K562 (cell line): ENCODE measurements around the gene ODR4. TPM values are rescaled to one million over a fixed set of nuclear protein-coding genes. Genes with fewer than 3 reads are reported as not detected.

Source experiments
- ATAC-seq: fragments of 200-7000 bp; cut with Tn5 transposase; 3 replicates; pipeline ENCODE4 v1.9.1; 2020; ENCODE audit warnings: moderate library complexity
- BruUV-seq: library from RNA; stranded (reverse); fragments of 400-500 nt; replicated peaks from 2 replicates; lab custom pipeline; 2021; lab: Mats Ljungman, UMichigan
- CTCF ChIA-PET: fragments of 300-600 bp; formaldehyde crosslinking; extraction: SDS; loops from one replicate; lab custom pipeline; 2021; ENCODE audit warnings: low intra/inter-chr PET ratio; lab: Yijun Ruan, JAX
- POLR2A ChIA-PET: fragments of 300-600, 350-650 bp; sonication (Branson Sonifier 250); formaldehyde crosslinking; extraction: SDS; loops from one replicate; lab custom pipeline; 2021; ENCODE audit warnings: antibody characterized with exemption, inconsistent platforms; lab: Yijun Ruan, JAX
- DNase-seq, 4 experiments: peaks; one replicate each; pipeline versions ENCODE4 v3.0.0 to v3.0.0-alpha.2; 2011 to 2018; ENCODE audit warnings: low spot score in 3 of 4, mixed read lengths in 3 of 4; ENCODE audit errors: extremely low read depth in 1 of 4
- FAIRE-seq: peaks from 2 replicates; lab custom pipeline; 2011; peaks lifted over from hg19 to GRCh38; lab: Jason Lieb, UNC
- H2AFZ ChIP-seq: 2 replicates; pipeline ENCODE4 v1.6.0; 2011; ENCODE audit warnings: low read depth, low read length, control low read depth, inconsistent platforms
- H3K27ac ChIP-seq: fragments of 200-600 bp; 3 replicates; pipeline ENCODE4 v1.8.0; 2011; ENCODE audit warnings: low read depth, mild to moderate bottlenecking, control low read depth, inconsistent platforms, low read length, moderate library complexity, mixed read lengths; ENCODE audit errors: extremely low read depth
- H3K27me3 ChIP-seq, 2 experiments: fragments of 300-600 bp in 1 of 2; 2 replicates in 1 of 2; 3 replicates in 1 of 2; pipeline versions ENCODE4 v1.6.0 to v1.8.0; 2011; ENCODE audit warnings: inconsistent platforms in 2 of 2, low read length in 2 of 2, mild to moderate bottlenecking in 1 of 2, mixed read lengths in 1 of 2, moderate library complexity in 1 of 2; ENCODE audit not compliant: control insufficient read depth in 2 of 2, insufficient read depth in 2 of 2
- H3K36me3 ChIP-seq: fragments of 300-600 bp; 3 replicates; pipeline ENCODE4 v1.8.0; 2011; ENCODE audit warnings: mild to moderate bottlenecking, low read length, inconsistent platforms; ENCODE audit not compliant: control insufficient read depth, insufficient read depth
- H3K4me1 ChIP-seq, 2 experiments: fragments of 200-600 bp in 1 of 2; replicated peaks in 1 of 2; 2 replicates in 1 of 2; 3 replicates in 1 of 2; pipeline versions ENCODE4 v1.5.1 to v1.8.0; 2011; ENCODE audit warnings: inconsistent platforms in 2 of 2, low read length in 2 of 2, mild to moderate bottlenecking in 1 of 2, mixed read lengths in 1 of 2, moderate library complexity in 1 of 2; ENCODE audit not compliant: control insufficient read depth in 2 of 2, insufficient read depth in 2 of 2
- H3K4me2 ChIP-seq: 2 replicates; pipeline ENCODE4 v1.6.1; 2011; ENCODE audit warnings: low read length, control low read depth, inconsistent platforms, mixed read lengths; ENCODE audit not compliant: insufficient read depth
- H3K4me3 ChIP-seq: fragments of 200-600 bp; sonication (generic), shearing (Covaris generic); 2 replicates; pipeline ENCODE4 v1.5.1; 2016; ENCODE audit warnings: control low read depth, inconsistent platforms
- H3K79me2 ChIP-seq: fragments of 200-600 bp; 3 replicates; pipeline ENCODE4 v1.8.0; 2011; ENCODE audit warnings: low read length, inconsistent platforms; ENCODE audit not compliant: control insufficient read depth, insufficient read depth
- H3K9ac ChIP-seq, 2 experiments: 2 replicates each; pipeline versions ENCODE4 v1.6.0 to v1.6.1; 2011; ENCODE audit warnings: low read depth in 2 of 2, low read length in 2 of 2, control low read depth in 1 of 2, inconsistent platforms in 1 of 2, mild to moderate bottlenecking in 1 of 2, mixed read lengths in 1 of 2; ENCODE audit not compliant: insufficient read depth in 1 of 2
- H3K9me1 ChIP-seq: one replicate; pipeline ENCODE4 v1.6.0; 2011; ENCODE audit warnings: inconsistent platforms, mild to moderate bottlenecking, low read length, moderate library complexity; ENCODE audit not compliant: control insufficient read depth, insufficient read depth
- H3K9me3 ChIP-seq: replicated peaks from 2 replicates; pipeline ENCODE4 v1.5.1; 2011; ENCODE audit warnings: low read depth, low read length, inconsistent platforms; ENCODE audit not compliant: control insufficient read depth, insufficient read depth
- H4K20me1 ChIP-seq: replicated peaks from 2 replicates; pipeline ENCODE4 v1.6.1; 2011; ENCODE audit warnings: low read length, inconsistent platforms, mixed read lengths; ENCODE audit not compliant: control insufficient read depth, insufficient read depth
- ARID3B ChIP-seq: fragments of 250-450 bp; sonication (Bioruptor Pico); IDR thresholded peaks from 2 replicates; pipeline ENCODE4 v1.4.0; 2020; ENCODE audit warnings: borderline replicate concordance
- CREB3L1 ChIP-seq: fragments of 450-650 bp; IDR thresholded peaks from 2 replicates; pipeline ENCODE4 v1.6.1; 2014; ENCODE audit warnings: low read depth, mild to moderate bottlenecking, moderate library complexity, borderline replicate concordance
- ELF4 ChIP-seq: fragments of 450-650 bp; formaldehyde crosslinking; IDR thresholded peaks from 2 replicates; pipeline ENCODE4 v1.4.0; 2022; ENCODE audit warnings: missing genetic modification characterization
- FOXK2 ChIP-seq, 2 experiments: fragments of 450-650 bp; IDR thresholded peaks in 1 of 2; conservative IDR thresholded peaks in 1 of 2; 2 replicates each; pipeline ENCODE4 v1.6.1; 2016; ENCODE audit warnings: low read depth in 2 of 2, mild to moderate bottlenecking in 1 of 2
- FOXM1 ChIP-seq, 2 experiments: fragments of 450-650 bp in 1 of 2; sonication (generic) in 1 of 2; formaldehyde crosslinking in 1 of 2; IDR thresholded peaks; 2 replicates each; pipeline versions ENCODE4 v1.6.1 to v1.9.0; 2017 to 2022; ENCODE audit warnings: low read depth in 2 of 2, mild to moderate bottlenecking in 2 of 2, missing genetic modification reagents in 1 of 2, moderate library complexity in 1 of 2
- HDAC8 ChIP-seq: fragments of 450-650 bp; IDR thresholded peaks from 2 replicates; pipeline ENCODE4 v1.6.1; 2016; ENCODE audit warnings: mild to moderate bottlenecking, missing genetic modification characterization, moderate library complexity, missing compliant biosample characterization
- HLTF ChIP-seq: fragments of 450-650 bp; IDR thresholded peaks from 2 replicates; pipeline ENCODE4 v1.6.1; 2016
- MNT ChIP-seq, 2 experiments: fragments of 450-650 bp; conservative IDR thresholded peaks; 2 replicates each; pipeline ENCODE4 v1.6.1; 2017; ENCODE audit warnings: mild to moderate bottlenecking in 2 of 2, moderate library complexity in 2 of 2
- POLR2AphosphoS5 ChIP-seq: IDR thresholded peaks from 2 replicates; pipeline ENCODE4 v1.6.1; 2011; ENCODE audit warnings: mild to moderate bottlenecking, low read depth, low read length, moderate library complexity; ENCODE audit not compliant: control insufficient read depth, insufficient read depth
- ZBTB26 ChIP-seq: fragments of 450-650 bp; formaldehyde crosslinking; IDR thresholded peaks from 2 replicates; pipeline ENCODE4 v1.4.0; 2022; ENCODE audit warnings: missing genetic modification characterization
- ZNF174 ChIP-seq: fragments of 250-450 bp; sonication (Bioruptor Pico); IDR thresholded peaks from 2 replicates; pipeline ENCODE4 v1.4.0; 2020; ENCODE audit warnings: mild to moderate bottlenecking
- WGBS: fragments of 100-300 bp; shearing (Covaris generic); methylation state at CpG from one replicate; pipeline ENCODE4 v1.1.6; 2016; ENCODE audit warnings: low coverage, mixed read lengths; ENCODE audit not compliant: insufficient coverage; ENCODE audit errors: missing lambda C conversion rate; 5-methylcytosine and 5-hydroxymethylcytosine counted together
- in situ Hi-C: fragments of 300-500 bp; cut with MboI; formaldehyde crosslinking; loops from 4 replicates; pipeline ENCODE4 v1.15.0; 2018; ENCODE audit warnings: inconsistent platforms, mixed read lengths
- intact Hi-C: fragments of 100-400 bp; cut with micrococcal nuclease; formaldehyde crosslinking; loops from 2 replicates; pipeline ENCODE4 v1.14.2; 2022
- polyA plus RNA-seq, 8 experiments: library from polyadenylated mRNA; depleted of rRNA in 4 of 8; stranded (reverse) in 5 of 8; unstranded in 3 of 8; fragments of >200 nt; fragmentation: Nextera tagmentation in 2 of 8; fragmentation: Illumina TruSeq in 1 of 8; extraction: Ambion mirVana in 2 of 8; extraction: Trizol in 1 of 8; gene quantifications; 2 replicates each; pipeline versions ENCODE4 v1.2.1 to v1.2.3, GENCODE V29; 2011 to 2014; ENCODE audit warnings: inconsistent platforms in 1 of 8, missing spikeins in 1 of 8
- total RNA-seq, 7 experiments: library from RNA; depleted of rRNA in 6 of 7; stranded (reverse); fragments of >200 nt in 6 of 7; fragmentation: Illumina TruSeq in 2 of 7; extraction: Trizol in 2 of 7; gene quantifications; 2 replicates each; pipeline versions ENCODE4 v1.2.1 to v1.2.3, GENCODE V29; 2011 to 2021; ENCODE audit warnings: low replicate concordance in 1 of 7
- TF ChIP-seq, protein P1 (sequence below): fragments of 450-650 bp; IDR thresholded peaks from 2 replicates; pipeline ENCODE4 v1.6.1; 2016; ENCODE audit warnings: low read depth, mild to moderate bottlenecking, moderate library complexity
- TF ChIP-seq, protein P2 (sequence below): fragments of 250-450 bp; sonication (Bioruptor Pico); IDR thresholded peaks from 2 replicates; pipeline ENCODE4 v1.8.0; 2021; ENCODE audit warnings: borderline replicate concordance, mild to moderate bottlenecking, moderate library complexity; ENCODE audit not compliant: poor library complexity, severe bottlenecking

ODR4 gene
- total and polyA plus RNA-seq, 9 of the 15 experiments (the other 6 are each of a cell fraction or from before 2014, with no cell fraction given) = 23.1 to 63.9 (median 44.1) TPM

GRCh38 chr1:186375929-186376319 is 286 bp downstream of the ODR4 start:
- H3K27me3 ChIP-seq = no peaks in the 10 kb centered on the region
- 0 out of 2 replicates have a peak, but pooled peaks cover 7% of the 10 kb centered on the region for H4K20me1 ChIP-seq
- peaks cover 50% of the 10 kb centered on the region for H3K36me3 ChIP-seq
- no peaks in the 10 kb centered on the region for H3K9me1 ChIP-seq
- H3K4me3 ChIP-seq = peak overlapping the region; percentile 78
- H3K27ac ChIP-seq = peak overlapping the region; percentile 91
- intact Hi-C loops (loop anchor here (1.0 kb wide), 1 partner anchor 610 kb away; no protein-coding TSS in a partner anchor), in situ Hi-C loops (no loop called here)
- peak overlapping the region; percentile 89; the same call in 1 of the 2 replicates for H3K4me2 ChIP-seq
- TSS peak; percentile 52 for BruUV-seq
- ATAC-seq (peak; percentile 46), DNase-seq (no peak), FAIRE-seq (no peak)
- no peaks in the 10 kb centered on the region for H3K4me1 ChIP-seq
- peaks cover 90% of the 10 kb centered on the region for H3K79me2 ChIP-seq
- H3K9me3 ChIP-seq = no peaks in the 10 kb centered on the region
- CTCF ChIA-PET = interaction anchor here (0.8 kb wide), 1 partner anchor 609 kb away, joined by 4 read pairs; no protein-coding TSS in a partner anchor
- POLR2A ChIA-PET = interaction anchor here (1.0 to 1.6 kb wide), 8 partner anchors 9 to 121 kb away, joined by 3 to 19 read pairs (median 6); no protein-coding TSS in a partner anchor
- H2AFZ ChIP-seq = peak overlapping the region; percentile 93
- under 1% methylated on average over 12 of the region's 12 CpGs for WGBS
- peak overlapping the region; percentile 87 to 95 for H3K9ac ChIP-seq
- TF ChIP-seq, protein P1, sequence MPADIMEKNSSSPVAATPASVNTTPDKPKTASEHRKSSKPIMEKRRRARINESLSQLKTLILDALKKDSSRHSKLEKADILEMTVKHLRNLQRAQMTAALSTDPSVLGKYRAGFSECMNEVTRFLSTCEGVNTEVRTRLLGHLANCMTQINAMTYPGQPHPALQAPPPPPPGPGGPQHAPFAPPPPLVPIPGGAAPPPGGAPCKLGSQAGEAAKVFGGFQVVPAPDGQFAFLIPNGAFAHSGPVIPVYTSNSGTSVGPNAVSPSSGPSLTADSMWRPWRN = peak; percentile 14
- TF ChIP-seq ZNF174 = 0 out of 2 replicates have a peak, but pooled peaks have one; percentile 52
- TF ChIP-seq HDAC8 (tag) = no peak
- TF ChIP-seq HLTF = peak; percentile 54; the same call in 1 of the 2 replicates
- peak; percentile 32 to 58; a peak in 1 of 4 replicates for TF ChIP-seq MNT (conservative IDR thresholded peaks at IDR 0.05)
- peak; percentile 88 for TF ChIP-seq ZBTB26 (CRISPR knock-in tag)
- TF ChIP-seq POLR2AphosphoS5 = no peak
- TF ChIP-seq ELF4 (CRISPR knock-in tag) = peak; percentile 72
- no peak; the same call in 1 of the 2 replicates for TF ChIP-seq FOXM1 (IDR thresholded peaks at IDR 0.05; ENCODE audit: low read depth)
- 0 out of 2 replicates have a peak, but pooled peaks have one; percentile 71 for TF ChIP-seq FOXM1 (CRISPR knock-in tag; IDR thresholded peaks at IDR 0.05; ENCODE audit: low read depth)
- TF ChIP-seq CREB3L1 = 0 out of 2 replicates have a peak, but pooled peaks have one; percentile 13
- TF ChIP-seq FOXK2 (conservative IDR thresholded peaks at IDR 0.05 in 1 of 2, IDR thresholded peaks at IDR 0.05 in 1 of 2; ENCODE audit: low read depth in 2 of 2) = peak in 1 of 2 experiments; percentile 1; a peak in 2 of 4 replicates
- TF ChIP-seq, protein P2, sequence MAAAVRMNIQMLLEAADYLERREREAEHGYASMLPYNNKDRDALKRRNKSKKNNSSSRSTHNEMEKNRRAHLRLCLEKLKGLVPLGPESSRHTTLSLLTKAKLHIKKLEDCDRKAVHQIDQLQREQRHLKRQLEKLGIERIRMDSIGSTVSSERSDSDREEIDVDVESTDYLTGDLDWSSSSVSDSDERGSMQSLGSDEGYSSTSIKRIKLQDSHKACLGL (CRISPR knock-in tag) = no peak
- TF ChIP-seq ARID3B = no peak
